ENCODE data around the gene SYNGAP1.

DNA sequence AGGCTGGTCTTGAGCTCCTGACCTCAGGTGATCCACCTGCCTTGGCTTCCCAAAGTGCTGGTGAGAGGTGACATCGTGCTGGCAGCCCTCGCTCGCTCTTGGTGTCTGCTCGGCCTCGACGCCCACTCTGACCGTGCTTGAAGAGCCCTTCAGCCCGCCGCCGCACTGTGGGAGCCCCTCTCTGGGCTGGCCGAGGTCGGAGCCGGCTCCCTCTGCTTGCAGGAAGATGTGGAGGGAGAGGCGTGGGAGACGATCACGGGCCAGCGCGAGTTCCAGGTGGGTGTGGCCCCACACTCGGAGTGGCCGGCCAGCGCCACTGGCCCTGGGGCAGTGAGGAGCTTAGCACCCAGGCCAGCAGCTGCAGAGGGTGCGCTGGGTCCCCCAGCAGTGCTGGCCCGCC lies 82.6 kb downstream of the SYNGAP1 start:
- TF ChIP-seq, protein P1, sequence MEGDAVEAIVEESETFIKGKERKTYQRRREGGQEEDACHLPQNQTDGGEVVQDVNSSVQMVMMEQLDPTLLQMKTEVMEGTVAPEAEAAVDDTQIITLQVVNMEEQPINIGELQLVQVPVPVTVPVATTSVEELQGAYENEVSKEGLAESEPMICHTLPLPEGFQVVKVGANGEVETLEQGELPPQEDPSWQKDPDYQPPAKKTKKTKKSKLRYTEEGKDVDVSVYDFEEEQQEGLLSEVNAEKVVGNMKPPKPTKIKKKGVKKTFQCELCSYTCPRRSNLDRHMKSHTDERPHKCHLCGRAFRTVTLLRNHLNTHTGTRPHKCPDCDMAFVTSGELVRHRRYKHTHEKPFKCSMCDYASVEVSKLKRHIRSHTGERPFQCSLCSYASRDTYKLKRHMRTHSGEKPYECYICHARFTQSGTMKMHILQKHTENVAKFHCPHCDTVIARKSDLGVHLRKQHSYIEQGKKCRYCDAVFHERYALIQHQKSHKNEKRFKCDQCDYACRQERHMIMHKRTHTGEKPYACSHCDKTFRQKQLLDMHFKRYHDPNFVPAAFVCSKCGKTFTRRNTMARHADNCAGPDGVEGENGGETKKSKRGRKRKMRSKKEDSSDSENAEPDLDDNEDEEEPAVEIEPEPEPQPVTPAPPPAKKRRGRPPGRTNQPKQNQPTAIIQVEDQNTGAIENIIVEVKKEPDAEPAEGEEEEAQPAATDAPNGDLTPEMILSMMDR (IDR thresholded peaks at IDR 0.05): no peak
- TF ChIP-seq EZH2phosphoT487 (IDR thresholded peaks at IDR 0.05) (no peak), EZH2 (IDR thresholded peaks at IDR 0.05) (no peak)
